DOHH2 (cell line): Measurements from ENCODE around the gene CD40.

ENCODE experiments used
- H3F3A ChIP-seq: fragments of 200-600 bp; sonication (generic), shearing (Covaris generic); 2 replicates; pipeline ENCODE4 v1.6.0; 2016; ENCODE audit warnings: antibody characterized with exemption, mild to moderate bottlenecking; ENCODE audit not compliant: control insufficient read depth, insufficient read depth
- H3K27ac ChIP-seq: fragments of 200-600 bp; sonication (generic); 2 replicates; pipeline ENCODE4 v1.5.1; 2014; ENCODE audit warnings: low read depth, mild to moderate bottlenecking, low read length, moderate library complexity
- H3K27me3 ChIP-seq: fragments of 200-600 bp; sonication (generic); 2 replicates; pipeline ENCODE4 v1.6.1; 2014; ENCODE audit warnings: mild to moderate bottlenecking, low read length, mixed read lengths; ENCODE audit not compliant: control insufficient read depth
- H3K36me3 ChIP-seq: fragments of 200-600 bp; sonication (generic); 2 replicates; pipeline ENCODE4 v1.6.1; 2014; ENCODE audit warnings: mild to moderate bottlenecking, low read length, moderate library complexity, mixed read lengths; ENCODE audit not compliant: control insufficient read depth
- H3K4me1 ChIP-seq: fragments of 200-600 bp; sonication (generic); 2 replicates; pipeline ENCODE4 v1.6.1; 2014; ENCODE audit warnings: mild to moderate bottlenecking, low read length, mixed read lengths; ENCODE audit not compliant: control insufficient read depth
- H3K4me2 ChIP-seq: fragments of 200-600 bp; sonication (generic); 2 replicates; pipeline ENCODE4 v1.6.0; 2014; ENCODE audit warnings: mild to moderate bottlenecking, low read length, moderate library complexity
- H3K4me3 ChIP-seq: fragments of 200-600 bp; sonication (generic); 2 replicates; pipeline ENCODE4 v1.5.1; 2014; ENCODE audit warnings: mild to moderate bottlenecking, low read length, mixed read lengths
- H3K79me2 ChIP-seq: fragments of 200-600 bp; sonication (generic); 2 replicates; pipeline ENCODE4 v1.6.1; 2014; ENCODE audit warnings: mild to moderate bottlenecking, low read length, mixed read lengths; ENCODE audit not compliant: control insufficient read depth
- H3K9me2 ChIP-seq: fragments of 200-600 bp; sonication (generic); replicated peaks from 2 replicates; pipeline ENCODE4 v1.6.1; 2014; ENCODE audit warnings: mild to moderate bottlenecking, low read length, mixed read lengths; ENCODE audit not compliant: control insufficient read depth
- H3K9me3 ChIP-seq: fragments of 200-600 bp; sonication (generic); 2 replicates; pipeline ENCODE4 v1.6.1; 2014; ENCODE audit warnings: antibody characterized with exemption, low read length, mixed read lengths; ENCODE audit not compliant: control insufficient read depth, insufficient read depth
- H4K20me1 ChIP-seq: fragments of 200-600 bp; sonication (generic); 2 replicates; pipeline ENCODE4 v1.6.0; 2014; ENCODE audit warnings: low read depth, mild to moderate bottlenecking, antibody characterized with exemption, low read length, moderate library complexity; ENCODE audit not compliant: control insufficient read depth, insufficient read depth
- EZH2phosphoT487 ChIP-seq: fragments of 200-600 bp; sonication (generic); IDR thresholded peaks from 2 replicates; pipeline ENCODE4 v1.6.1; 2017; ENCODE audit warnings: borderline replicate concordance, mild to moderate bottlenecking, antibody characterized with exemption, low read length, moderate library complexity, mixed read lengths
- TF ChIP-seq, protein P1 (sequence below): fragments of 200-600 bp; sonication (generic); IDR thresholded peaks from one replicate; pipeline ENCODE4 v1.5.1; 2014; ENCODE audit warnings: antibody characterized with exemption, mild to moderate bottlenecking, low read depth, low read length; ENCODE audit not compliant: poor library complexity, severe bottlenecking

The CD40 gene

DNA sequence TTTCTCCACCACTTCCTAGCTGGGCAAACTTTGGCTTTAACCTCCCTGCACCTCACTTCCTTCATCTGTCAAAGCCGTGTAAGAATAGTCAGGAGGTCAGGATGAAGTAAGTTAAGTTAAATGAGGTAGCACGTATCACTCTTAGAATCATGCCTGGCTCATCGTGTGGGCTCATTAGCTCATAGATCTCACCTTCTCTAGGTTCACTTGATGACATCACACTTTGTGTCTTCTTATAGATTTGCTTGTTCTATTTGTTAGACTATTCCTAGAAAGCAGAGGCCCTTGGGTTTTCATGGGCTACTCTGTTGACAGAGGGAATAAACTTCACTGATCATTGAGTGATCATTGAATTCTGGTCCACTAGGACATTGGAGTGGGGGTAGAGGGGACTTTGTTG, 16.2 kb upstream of the CD40 start:
- Histone ChIP-seq H3K4me1 (peaks cover 10% of the 10 kb centered on the region), H3K9me3 (no peaks in the 10 kb centered on the region)
- TF ChIP-seq EZH2phosphoT487: no peak
- TF ChIP-seq, protein P1, sequence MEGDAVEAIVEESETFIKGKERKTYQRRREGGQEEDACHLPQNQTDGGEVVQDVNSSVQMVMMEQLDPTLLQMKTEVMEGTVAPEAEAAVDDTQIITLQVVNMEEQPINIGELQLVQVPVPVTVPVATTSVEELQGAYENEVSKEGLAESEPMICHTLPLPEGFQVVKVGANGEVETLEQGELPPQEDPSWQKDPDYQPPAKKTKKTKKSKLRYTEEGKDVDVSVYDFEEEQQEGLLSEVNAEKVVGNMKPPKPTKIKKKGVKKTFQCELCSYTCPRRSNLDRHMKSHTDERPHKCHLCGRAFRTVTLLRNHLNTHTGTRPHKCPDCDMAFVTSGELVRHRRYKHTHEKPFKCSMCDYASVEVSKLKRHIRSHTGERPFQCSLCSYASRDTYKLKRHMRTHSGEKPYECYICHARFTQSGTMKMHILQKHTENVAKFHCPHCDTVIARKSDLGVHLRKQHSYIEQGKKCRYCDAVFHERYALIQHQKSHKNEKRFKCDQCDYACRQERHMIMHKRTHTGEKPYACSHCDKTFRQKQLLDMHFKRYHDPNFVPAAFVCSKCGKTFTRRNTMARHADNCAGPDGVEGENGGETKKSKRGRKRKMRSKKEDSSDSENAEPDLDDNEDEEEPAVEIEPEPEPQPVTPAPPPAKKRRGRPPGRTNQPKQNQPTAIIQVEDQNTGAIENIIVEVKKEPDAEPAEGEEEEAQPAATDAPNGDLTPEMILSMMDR: no peak

DNA sequence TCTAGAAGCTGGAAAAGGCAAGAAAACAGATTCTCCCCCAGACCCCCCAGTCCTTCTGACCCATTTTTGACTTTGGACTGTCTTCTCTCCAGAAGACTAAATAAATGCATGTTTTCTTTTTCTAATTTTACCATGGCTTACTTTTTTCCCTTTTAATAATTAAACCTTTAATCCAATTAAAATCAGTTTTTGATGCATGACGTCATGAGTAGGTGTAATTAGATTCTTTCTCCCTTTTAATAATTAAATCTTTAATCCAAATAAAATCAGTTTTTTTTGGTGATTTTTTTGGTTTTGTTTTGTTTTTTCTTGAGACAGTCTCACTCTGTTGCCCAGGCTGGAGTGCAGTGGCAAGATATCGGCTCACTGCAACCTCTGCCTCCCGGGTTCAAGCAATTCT, 15.2 kb upstream of the CD40 start:
- H3K27ac ChIP-seq: no peak overlapping the region
- peaks cover 57% of the 10 kb centered on the region for H3K27me3 ChIP-seq

More for the DNA sequence above, 16.2 kb upstream of the CD40 start:
- no peaks in the 10 kb centered on the region for H3K79me2 ChIP-seq
- no peak overlapping the region for H3K4me3 ChIP-seq
- H3K36me3 ChIP-seq: no peaks in the 10 kb centered on the region
- H3K27me3 ChIP-seq: peaks cover 61% of the 10 kb centered on the region
- H3K9me2 ChIP-seq: no peaks in the 10 kb centered on the region
- no peaks in the 10 kb centered on the region; the same call in 1 of the 2 replicates for H3F3A ChIP-seq
- no peak overlapping the region for H3K4me2 ChIP-seq
- no peak overlapping the region for H3K27ac ChIP-seq
- H4K20me1 ChIP-seq: no peaks in the 10 kb centered on the region

DNA sequence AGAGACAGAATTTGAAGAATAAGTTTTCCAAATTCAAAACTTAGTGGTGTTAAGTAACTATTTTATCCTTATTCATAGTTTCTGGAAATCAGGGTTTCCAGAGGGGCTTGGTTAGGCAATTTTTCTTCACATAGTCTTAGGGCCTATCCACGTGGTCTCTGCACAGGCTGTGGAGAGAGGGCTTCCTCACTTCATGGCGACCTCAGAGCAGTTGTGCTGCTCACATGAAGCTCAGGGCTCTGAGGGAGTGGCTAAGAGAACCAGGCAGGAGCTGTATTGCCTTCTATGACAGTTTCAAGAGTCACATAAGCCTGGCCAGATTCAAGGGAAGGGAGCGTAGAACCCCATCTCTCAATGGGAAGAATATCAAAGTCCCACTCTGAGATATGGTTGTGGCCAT, 13.9 kb upstream of the CD40 start:
- peaks cover 55% of the 10 kb centered on the region for H3K27me3 ChIP-seq
- H3F3A ChIP-seq: no peaks in the 10 kb centered on the region
- H3K79me2 ChIP-seq: no peaks in the 10 kb centered on the region
- no peak overlapping the region for H3K4me2 ChIP-seq
- H3K9me3 ChIP-seq: no peaks in the 10 kb centered on the region
- no peak overlapping the region for H3K27ac ChIP-seq
- H3K36me3 ChIP-seq: no peaks in the 10 kb centered on the region
- no peaks in the 10 kb centered on the region for H3K9me2 ChIP-seq
- TF ChIP-seq, protein P1: no peak
- no peak for TF ChIP-seq EZH2phosphoT487
- no peak overlapping the region for H3K4me3 ChIP-seq
- no peaks in the 10 kb centered on the region for H4K20me1 ChIP-seq
- peaks cover 19% of the 10 kb centered on the region for H3K4me1 ChIP-seq

More for the DNA sequence above, 15.2 kb upstream of the CD40 start:
- H3K4me3 ChIP-seq: no peak overlapping the region
- no peaks in the 10 kb centered on the region for H3K79me2 ChIP-seq
- H3K9me3 ChIP-seq: no peaks in the 10 kb centered on the region
- H3F3A ChIP-seq: no peaks in the 10 kb centered on the region; the same call in 1 of the 2 replicates
- H3K4me1 ChIP-seq: peaks cover 10% of the 10 kb centered on the region
- no peaks in the 10 kb centered on the region for H3K9me2 ChIP-seq
- H3K4me2 ChIP-seq: no peak overlapping the region
- TF ChIP-seq EZH2phosphoT487: no peak
- TF ChIP-seq, protein P1: no peak
- H3K36me3 ChIP-seq: no peaks in the 10 kb centered on the region
- no peaks in the 10 kb centered on the region for H4K20me1 ChIP-seq
